RPMI7951 (cell line): ENCODE measurements around the gene KLHL29. TPM values are rescaled to one million over a fixed set of nuclear protein-coding genes. Genes with fewer than 3 reads are reported as not detected.

ENCODE experiments used
- DNase-seq: peaks from one replicate; pipeline ENCODE4 v3.0.0-alpha.2; 2012; ENCODE audit warnings: low read depth
- total RNA-seq: library from RNA; depleted of rRNA; stranded (reverse); fragments of >200 nt; shearing (Covaris generic); gene quantifications from 2 replicates; pipeline ENCODE4 v1.2.3, GENCODE V29; 2014

The KLHL29 gene
- total RNA-seq, 1 experiment from 2014 or later, result 0.84 TPM

DNA sequence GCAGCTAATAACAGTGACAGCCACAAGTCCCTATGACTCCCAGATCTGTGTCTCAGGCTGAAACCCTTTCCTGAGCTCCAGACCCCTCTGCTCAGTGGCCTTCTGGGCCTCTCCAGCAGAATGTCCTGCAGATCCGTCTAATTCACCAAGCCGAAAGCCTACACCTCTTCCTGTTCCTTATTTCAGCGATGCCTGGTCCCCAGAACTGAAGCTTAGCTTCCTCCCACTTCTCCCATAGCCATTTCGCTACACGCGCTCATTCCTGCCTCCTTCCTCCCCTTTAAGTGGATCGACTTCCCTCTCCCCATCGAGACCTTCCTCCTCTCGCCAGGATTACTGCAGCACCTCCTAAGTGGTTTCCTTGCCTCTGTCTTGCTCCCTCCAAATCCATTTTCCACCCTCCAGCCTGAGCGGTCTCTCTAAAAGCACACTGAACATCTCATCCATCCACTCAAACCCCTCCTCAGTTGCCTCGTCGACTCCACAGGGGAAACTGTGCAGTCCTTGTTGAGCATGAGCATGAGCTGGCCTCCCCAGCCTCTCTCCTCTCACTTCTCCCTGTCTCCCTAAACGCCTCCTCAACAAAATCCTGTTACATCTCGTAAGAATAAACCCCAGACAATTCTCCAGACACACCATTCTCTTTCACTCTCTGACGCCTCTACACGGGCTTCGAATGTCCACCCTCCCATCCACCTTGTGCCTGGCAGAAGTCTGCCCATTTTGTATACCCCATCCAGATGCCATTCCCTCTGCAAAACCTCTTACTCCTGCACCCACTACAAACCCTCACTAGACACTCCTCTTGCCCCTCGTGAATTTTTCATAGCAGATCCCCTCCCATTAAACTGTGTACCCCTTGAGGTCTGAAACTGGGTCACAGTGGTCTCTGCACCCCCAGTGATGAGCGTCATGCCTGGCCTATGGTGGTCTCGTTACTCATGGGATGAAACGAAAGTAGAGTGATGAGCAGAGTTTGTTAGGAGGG lies 309.4 kb downstream of the KLHL29 start:
- no peak for DNase-seq

DNA sequence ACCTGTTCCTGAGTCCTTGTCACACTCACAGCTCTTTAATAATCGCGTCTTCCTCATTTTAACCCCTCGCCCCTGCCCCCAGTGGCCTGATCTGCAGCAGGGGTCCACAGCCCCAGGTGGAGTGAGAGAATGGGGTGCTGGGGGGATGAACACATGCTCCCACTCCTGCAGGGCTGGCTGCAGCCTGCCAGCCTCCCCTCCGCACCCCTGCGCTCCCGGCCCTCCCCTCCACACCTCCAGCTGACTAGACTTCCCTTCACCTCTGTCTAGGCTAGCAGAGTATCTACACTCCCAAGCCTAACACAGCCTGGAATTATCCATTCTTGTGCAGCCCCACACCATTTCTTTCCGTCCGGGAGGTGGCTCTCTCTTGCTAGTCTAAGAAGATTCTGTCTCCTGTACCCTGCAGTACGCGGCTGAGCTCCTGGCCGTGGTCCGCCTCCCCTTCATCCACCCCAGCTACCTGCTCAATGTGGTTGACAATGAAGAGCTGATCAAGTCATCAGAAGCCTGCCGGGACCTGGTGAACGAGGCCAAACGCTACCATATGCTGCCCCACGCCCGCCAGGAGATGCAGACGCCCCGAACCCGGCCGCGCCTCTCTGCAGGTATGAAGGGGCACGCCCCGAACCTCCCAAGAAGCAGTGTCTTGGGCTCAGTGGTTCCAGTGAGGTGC lies 310.4 kb downstream of the KLHL29 start:
- no peak for DNase-seq

DNA sequence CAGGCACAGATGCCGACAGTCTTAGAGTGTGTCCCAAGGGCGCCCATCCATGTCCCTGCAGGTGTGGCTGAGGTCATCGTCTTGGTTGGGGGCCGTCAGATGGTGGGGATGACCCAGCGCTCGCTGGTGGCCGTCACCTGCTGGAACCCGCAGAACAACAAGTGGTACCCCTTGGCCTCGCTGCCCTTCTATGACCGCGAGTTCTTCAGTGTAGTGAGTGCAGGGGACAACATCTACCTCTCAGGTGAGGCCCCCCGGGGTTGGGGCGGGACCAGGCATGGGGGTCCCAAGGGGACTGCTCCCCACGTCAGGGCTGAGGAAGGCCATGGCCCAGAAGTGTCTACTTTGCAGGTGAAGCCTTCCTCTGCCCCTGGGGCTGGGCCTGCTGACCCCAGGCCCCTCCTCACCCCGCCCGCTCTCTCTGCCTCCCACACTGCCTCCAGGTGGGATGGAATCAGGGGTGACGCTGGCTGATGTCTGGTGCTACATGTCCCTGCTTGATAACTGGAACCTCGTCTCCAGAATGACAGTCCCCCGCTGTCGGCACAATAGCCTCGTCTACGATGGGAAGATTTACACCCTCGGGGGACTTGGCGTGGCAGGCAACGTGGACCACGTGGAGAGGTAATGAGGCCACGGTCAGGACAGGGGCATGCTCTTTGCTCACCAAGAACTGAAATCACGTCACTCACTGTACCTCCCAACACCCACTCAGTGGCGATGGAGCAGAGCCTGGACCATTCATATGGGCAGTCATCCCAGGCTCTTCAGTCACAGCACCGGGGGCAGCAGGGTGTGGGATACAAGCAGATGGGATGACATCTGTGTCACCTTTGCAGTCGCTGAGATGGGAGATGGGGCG lies 311.1 kb downstream of the KLHL29 start:
- DNase-seq, result no peak

DNA sequence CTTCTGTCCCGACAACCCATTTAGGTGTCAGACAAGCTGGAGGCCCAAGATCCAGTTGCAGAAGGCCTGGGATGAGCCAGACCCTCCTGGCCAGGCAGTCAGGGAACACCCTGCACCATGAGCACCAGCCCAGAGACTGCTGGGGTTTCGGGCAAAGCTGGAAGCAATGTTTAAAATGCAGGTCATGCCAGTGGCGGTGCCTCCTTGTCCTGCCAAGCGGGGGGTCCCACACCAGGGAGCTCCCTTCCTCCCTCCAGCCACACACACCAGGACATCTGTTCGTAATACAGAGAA lies 311.7 kb downstream of the KLHL29 start:
- no peak for DNase-seq

DNA sequence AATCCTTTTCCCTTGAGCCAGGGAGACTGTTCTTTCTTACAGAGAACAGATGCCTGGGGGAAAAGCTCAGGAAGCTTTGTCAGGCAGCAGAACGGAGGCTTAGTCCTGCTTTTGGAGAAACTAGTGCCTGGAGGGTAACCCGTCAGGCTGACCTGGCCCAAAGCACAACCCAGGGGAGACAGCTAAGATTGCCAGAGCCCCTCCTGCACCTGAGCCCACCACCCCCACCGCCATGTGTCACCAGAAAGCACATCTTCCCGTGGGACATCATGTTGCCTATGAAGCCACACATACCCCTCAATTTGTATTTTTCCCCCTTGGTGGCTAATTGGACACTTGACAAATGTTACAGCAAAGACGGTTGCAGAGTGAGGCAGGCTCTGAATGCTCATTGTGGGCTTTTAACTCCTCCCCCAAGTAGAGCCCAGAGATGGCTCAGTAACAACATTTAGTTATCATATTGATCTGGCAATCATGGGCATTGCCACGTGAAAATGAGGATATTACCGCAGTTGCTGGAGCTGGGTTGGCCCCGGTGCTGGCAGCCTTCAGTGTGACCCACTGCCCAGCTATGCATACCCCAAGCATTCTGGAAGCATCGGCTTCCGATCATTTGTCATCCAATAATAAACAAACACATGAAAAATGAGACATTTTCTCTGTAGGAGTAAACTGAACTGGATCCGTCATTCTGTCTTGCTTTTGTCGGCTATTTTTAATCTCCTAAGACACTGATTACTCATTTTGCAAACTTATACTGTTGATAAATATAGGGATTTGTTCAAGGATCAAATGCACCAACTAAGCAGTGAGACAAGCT lies 312.5 kb downstream of the KLHL29 start:
- no peak for DNase-seq

DNA sequence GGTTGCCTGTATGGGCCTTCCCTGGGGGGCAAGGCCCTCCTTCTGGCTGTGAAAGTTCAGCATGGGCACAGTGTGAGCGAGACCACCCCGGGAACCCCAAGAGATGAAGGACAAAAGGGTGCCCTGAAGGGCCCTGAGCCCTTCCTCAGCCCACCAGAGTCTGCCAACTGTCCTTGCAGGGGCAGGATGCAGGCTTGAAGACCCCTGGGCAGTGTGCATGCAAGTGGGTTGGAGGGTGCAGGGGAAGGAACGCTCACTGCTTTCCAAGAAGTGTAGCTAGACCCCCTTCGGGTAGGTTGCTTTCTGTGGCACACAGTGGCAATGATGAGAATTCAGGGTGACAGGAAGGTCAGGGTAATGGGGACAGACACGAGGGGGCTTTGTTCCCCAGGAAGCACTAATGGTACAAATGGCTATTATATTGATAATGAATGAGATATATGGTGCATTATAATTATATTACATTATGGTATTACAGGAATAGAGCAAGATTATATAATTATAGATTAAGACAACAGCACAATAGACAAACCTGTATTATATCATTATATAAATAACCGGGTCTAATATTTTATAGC lies 313.2 kb downstream of the KLHL29 start:
- no peak for DNase-seq

DNA sequence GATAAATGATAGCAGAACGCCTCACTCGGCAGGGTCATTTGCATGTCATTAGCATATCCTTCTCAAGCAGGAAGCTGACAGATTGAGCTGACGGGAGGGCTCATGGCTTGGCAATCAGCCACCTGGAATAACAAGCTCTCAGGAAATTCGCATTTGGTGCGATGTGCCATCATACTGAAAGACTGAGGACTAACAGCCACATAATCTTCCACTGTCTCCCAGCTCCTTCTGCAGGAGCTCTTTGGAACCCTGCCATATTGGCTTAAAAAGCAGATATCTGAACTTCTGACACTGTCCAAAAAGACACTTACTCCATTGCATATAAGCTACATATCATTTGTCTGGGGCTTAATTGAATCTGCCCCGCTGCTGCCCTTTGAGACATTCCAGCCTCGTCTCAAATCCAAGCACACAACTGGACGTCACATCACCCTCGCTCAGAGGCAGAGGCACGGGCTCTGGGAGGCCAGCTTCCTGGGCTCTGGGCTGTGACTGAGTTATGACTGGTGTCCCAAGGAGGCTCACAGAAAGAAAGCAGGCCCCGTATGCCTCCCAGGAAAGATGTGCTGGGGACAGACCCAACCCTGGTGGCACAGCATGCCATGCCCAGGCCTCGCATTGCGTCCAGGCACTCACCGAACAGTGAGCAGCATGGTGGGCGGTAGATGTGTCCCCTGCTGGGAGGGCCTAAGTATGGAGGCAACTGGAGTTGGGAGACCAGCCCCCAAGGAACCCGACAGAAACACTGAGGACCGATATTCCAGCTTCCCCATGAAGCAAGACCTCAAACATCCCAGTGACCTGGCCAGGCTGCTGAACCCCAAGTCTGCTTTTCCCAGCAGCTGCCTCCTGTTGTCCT lies 314.0 kb downstream of the KLHL29 start:
- no peak for DNase-seq

DNA sequence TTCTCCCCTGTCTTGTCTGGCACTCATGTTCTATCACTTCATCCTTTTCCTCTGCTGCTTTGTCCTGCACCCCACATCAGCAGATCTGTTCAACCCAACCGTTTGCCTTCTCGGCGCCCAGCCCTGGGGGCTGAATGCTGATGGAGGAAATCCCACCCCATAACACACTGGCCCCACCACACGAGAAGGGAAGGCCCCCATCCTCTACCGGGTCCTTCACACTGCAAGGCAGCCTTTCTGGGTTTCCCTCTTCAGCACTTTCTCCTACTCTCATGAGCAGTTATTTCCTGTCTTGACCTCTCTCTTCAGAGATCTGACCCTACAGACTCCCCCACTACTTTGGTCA lies 314.6 kb downstream of the KLHL29 start:
- DNase-seq, result no peak

DNA sequence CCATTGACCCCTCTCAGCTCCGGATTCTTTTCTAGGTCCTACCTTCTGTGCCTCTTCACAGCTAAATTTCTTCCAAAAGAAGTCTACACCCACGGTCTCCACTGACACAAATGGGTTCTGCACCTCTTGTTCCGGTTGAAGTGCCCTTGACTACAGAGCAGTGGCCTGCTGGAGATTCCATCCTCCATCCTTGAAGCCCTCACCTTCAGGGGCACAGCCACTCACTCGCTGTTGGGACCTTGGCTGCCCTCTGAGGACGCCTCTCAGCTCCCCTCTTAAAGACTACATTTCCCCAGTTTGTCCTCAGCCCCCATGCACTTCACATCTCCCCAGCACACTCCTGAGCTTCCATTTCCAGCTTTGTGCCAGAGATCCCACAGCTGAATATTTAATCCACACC lies 315.6 kb downstream of the KLHL29 start:
- no peak for DNase-seq

DNA sequence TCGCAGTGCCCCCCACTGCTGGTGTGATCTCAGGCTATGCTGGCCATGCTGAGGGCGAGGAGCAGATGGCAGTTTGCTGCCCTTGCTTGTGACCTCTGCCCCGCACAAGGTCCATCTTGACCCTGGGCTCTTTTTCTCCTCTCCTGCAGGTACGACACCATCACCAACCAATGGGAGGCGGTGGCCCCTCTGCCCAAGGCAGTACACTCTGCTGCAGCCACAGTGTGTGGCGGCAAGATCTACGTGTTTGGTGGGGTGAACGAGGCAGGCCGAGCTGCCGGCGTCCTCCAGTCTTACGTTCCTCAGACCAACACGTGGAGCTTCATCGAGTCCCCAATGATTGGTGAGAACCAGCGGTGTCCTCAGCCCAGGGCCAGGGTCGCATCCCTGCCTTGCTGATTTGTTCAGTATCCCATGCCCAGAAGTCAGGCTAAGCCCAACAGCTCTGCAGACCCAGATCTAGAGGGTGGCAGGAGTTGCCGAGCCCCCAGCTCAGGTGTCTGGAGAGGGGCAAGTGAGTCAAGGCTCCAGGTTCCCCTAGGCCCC lies 318.1 kb downstream of the KLHL29 start:
- no peak for DNase-seq

DNA sequence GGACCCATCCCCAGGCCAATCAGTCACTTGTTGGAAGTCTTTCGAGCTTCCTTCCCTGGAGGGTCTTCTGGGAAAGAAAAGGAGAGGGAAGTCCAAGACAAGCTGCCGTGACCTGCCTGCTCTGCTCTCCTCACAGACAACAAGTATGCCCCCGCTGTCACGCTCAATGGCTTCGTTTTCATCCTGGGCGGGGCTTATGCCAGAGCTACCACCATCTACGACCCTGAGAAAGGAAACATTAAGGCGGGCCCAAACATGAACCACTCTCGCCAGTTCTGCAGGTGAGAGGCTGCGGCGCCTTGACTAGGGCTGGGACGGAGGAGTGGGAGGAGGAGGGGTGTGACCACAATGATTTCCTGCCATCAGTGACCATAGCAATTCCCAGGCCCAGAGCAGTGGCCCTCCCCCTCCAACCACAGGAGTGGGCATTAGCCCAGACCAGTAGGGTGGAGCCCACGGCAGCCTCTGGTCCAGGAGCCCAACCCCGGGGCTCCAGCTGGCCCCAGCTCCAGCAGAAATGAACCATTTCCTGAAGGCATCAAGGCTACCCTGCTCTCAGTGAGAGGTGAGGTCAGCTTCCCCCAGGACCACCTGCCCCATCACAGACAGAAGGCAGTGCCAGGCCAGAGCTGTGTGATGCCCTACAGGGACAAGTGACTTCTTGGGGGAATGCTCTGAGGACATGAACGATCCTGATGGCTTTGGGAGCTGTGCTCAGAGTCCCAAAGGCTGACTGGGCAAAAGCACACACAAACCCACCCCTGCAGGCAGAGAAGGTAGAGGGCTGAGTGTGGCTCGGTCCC lies 318.8 kb downstream of the KLHL29 start:
- no peak for DNase-seq

DNA sequence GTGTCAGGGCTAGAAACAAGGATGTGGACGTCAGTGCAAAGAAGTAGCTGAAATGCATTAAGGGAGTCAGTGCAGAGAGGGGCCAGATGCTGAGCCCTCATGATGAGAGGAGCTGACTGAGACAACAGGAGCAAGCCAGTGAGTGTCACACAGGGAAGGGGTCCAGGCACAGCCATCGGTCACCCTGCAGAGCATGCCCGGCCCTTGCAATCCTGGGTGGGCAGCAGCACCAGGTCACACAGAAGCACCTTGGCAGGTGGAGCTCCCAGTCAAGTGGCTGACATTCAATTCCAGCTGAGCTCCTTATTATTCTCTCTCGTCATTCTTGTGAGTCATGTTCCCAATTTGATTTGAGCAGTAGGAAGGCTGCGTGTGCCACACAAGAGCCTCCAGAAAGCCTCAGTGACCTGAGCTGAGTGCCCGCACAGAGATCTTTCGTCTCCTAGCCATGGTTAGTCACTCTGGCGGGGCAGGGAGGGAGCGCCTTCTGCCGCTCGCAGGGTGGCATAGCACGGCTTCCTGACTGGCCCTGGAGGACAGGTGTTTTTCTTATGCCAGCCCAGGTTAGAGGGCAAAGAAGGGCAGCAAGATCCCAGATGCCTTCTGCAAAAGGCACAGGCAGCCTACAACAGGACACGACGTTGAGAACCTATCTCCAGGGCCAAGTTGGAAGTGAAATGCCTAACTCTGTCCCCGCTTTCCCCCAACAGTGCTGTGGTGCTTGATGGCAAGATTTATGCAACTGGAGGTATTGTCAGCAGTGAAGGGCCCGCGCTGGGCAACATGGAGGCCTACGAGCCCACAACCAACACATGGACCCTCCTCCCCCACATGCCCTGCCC lies 321.0 kb downstream of the KLHL29 start:
- DNase-seq, result no peak

DNA sequence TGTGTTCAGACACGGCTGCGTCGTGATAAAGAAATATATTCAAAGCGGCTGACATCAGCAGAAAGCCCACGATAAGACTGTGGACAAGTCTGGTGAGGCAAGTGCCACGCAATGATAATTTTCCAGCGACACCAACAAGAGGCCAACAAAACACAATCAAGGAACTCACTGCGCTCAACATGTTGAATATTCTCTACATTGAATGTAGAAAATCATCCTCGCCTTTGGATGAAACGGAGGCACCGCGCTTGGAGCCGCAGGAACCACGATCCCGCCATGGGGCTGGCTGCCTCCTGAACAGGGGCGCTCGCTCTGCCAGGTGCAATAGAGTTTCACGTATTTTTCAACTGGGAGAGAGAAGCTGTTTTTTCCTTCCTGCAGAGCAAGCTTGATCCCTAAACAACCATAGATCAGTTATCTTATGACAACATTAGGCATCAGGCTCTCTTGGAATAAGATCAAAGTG lies 321.7 kb downstream of the KLHL29 start:
- no peak for DNase-seq

DNA sequence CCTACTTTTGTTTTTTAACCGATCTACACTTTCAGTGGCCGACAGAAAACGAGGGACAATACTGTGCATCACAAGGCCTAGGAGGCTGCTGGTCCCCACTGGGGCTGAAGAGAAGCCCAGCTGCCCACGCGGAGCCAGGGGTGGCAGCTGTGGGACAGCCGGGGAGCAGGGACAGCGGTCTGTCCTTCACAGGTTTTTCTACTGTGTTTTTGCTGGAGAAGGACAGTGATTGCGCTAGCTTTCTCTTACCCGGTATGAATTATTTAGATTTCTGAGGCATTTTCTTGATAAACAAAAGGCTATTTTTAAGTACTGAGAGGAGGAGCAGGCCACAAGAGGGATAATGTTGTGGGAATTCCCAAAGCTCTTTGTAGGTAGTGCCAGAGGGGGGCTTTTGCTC lies 322.1 kb downstream of the KLHL29 start:
- DNase-seq, result no peak

DNA sequence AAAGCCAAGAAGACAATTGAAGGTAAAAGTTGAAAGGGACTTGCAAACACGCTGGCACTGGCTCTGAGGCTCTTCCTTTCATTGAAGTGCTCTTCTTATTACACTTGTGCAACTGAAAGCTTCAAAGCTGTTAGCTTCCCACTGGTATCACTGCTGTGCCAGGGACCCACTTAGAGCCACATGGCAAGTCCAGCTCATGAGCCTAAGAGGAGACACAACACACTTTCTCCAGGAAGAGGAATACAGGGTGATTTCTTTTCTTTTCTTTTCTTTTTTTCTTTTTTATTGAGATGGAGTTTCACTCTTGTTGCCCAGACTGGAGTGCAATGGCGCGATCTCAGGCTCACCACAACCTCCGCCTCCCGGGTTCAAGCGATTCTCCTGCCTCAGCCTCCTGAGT lies 323.8 kb downstream of the KLHL29 start:
- no peak for DNase-seq

DNA sequence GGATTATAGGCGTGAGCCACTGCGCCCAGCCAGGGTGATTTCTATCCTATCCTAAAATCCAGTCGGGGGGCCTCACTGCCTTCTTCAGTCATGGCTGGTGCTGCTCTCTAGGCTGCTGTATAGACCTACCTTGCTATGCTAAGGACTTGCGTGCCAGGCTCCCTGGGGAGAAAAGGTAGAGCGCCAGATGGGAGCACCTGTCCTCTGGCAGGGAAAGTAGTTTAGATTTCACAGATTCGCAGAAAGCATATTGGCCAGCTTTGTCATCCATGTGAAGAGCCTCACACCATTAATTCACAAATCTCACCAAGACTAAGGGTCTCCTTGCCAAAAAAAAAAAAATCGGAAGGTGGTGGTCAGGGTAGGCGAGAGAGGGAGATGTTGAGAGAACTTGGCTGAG lies 324.3 kb downstream of the KLHL29 start:
- no peak for DNase-seq

DNA sequence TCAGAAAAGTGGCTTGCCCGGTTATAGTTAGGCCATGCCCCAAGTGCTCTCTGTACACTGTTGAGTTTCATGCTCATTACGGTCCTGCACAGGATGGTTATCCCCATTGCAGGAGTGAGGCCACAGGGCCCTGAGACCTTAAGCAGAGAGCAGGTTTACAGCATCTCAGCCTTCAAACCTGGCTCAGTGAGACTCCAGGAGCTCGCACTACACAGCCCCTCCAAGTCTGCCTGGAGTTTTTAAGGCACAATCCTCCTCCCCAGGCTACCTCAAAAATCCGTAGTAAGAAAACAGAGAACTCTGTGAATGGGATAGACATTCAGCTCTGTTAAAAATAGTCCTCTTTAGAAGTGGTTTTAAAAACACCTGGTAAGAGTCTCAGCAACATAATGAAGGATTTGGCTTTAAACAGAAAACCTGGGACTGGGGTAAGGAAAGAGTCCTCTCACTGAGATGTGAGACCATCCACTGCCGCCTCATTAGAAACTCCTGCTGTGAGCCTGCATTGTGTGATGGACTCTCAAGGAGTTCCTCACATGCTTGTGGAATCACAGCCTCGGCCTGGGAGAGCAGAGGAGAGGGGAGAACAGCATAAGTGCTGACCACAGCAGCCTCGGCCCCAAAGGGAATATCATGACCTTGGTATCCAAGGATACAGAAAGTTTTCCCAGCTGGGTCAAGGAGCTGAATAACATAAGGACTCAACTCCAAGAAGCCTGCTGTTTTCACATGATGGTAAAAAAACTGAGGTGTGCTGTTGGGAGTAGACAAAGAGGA lies 327.2 kb downstream of the KLHL29 start:
- DNase-seq, result no peak
